ENCODE data around the gene AHNAK. TPM values are rescaled to one million over a fixed set of nuclear protein-coding genes. Genes with fewer than 3 reads are reported as not detected.

The AHNAK gene
- total and polyA plus RNA-seq, 8 donors: 37.4 to 693 (median 554) TPM

DNA sequence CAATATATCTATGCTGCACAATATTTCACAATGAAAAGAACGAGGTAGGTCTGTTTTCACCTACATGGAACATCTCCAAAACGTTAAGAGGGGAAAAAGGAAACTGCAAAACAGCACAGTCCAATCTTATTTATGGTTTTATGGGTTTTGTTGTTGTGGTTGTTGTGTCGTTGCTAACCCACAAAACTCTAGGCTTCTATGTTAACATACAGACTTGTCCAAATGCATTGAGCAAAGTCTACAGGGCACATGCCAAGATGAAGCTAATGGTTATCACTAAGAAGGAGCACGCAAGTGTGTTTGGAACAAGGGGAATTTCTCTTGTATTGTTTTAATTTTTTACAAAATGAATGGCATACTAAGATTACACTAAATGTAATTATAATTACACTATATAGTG, 48.6 kb downstream of the AHNAK start:
- no peak for DNase-seq
- 67 to 80% (median 75%) methylated on average over 4 of the region's 4 CpGs for WGBS, 5 donors
- Histone ChIP-seq H3K36me3 (no peaks in the 10 kb centered on the region), H3K4me1 (peaks cover 11 to 49% (median 30%) of the 10 kb centered on the region in 4 donors), H3K4me3 (no peak overlapping the region), H3K27me3 (no peaks in the 10 kb centered on the region), H3K27ac (no peak overlapping the region), H3K9me3 (no peaks in the 10 kb centered on the region)
- no peak for TF ChIP-seq EP300 (IDR thresholded peaks at IDR 0.05)
- TF ChIP-seq, protein P1, sequence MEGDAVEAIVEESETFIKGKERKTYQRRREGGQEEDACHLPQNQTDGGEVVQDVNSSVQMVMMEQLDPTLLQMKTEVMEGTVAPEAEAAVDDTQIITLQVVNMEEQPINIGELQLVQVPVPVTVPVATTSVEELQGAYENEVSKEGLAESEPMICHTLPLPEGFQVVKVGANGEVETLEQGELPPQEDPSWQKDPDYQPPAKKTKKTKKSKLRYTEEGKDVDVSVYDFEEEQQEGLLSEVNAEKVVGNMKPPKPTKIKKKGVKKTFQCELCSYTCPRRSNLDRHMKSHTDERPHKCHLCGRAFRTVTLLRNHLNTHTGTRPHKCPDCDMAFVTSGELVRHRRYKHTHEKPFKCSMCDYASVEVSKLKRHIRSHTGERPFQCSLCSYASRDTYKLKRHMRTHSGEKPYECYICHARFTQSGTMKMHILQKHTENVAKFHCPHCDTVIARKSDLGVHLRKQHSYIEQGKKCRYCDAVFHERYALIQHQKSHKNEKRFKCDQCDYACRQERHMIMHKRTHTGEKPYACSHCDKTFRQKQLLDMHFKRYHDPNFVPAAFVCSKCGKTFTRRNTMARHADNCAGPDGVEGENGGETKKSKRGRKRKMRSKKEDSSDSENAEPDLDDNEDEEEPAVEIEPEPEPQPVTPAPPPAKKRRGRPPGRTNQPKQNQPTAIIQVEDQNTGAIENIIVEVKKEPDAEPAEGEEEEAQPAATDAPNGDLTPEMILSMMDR (IDR thresholded peaks at IDR 0.05): no peak
- TF ChIP-seq POLR2AphosphoS5 (IDR thresholded peaks at IDR 0.05): no peak
- no peak for TF ChIP-seq POLR2A (IDR thresholded peaks at IDR 0.05)
- intact Hi-C loops (cut with DNase I; ENCODE audit: low total_unique reads): no loop called here

DNA sequence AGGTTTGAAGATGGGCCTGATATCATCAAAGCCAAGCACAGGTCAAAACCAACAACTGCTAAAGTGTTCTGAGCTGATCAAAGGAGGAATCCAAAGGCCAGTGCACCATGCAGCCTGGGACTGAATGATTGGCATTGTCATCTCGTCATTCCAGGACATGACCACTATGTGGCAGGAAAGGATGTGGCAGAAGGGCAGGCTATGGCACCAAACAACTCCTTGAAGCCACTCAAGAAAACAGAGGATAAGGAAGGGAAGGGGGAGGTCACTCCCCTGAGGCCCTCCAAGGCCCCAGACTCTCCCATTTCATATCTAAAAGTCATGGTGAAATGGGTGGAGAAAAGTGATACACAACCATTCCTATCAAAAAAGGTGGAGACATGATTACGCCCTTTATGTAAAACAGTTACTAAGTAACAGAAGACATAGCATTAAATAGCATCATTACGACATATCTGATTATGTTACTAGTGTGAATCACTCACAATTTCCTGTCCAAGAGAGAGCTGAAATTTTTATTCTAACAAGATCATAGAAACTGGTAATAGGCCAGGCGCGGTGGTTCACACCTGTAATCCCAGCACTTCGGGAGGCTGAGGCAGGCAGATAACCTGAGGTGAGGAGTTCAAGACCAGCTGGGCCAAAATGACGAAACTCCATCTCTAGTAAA, 49.3 kb downstream of the AHNAK start:
- Histone ChIP-seq H3K9me3 (no peaks in the 10 kb centered on the region), H3K27ac (peak overlapping the region in 1 of 5 donors; percentile 7), H3K4me3 (no peak overlapping the region), H3K4me1 (peaks cover 11 to 41% (median 24%) of the 10 kb centered on the region in 4 donors), H3K36me3 (no peaks in the 10 kb centered on the region), H3K27me3 (no peaks in the 10 kb centered on the region)
- peak; percentile 28 to 56 for DNase-seq
- intact Hi-C loops (cut with DNase I; ENCODE audit: low total_unique reads): no loop called here
- WGBS, 5 donors: 61 to 74% (median 69%) methylated on average over 7 of the region's 7 CpGs
- TF ChIP-seq POLR2A (IDR thresholded peaks at IDR 0.05) (no peak), EP300 (IDR thresholded peaks at IDR 0.05) (no peak), POLR2AphosphoS5 (IDR thresholded peaks at IDR 0.05) (peak in 1 of 3 donors; percentile 42)
- TF ChIP-seq, protein P1 (IDR thresholded peaks at IDR 0.05): peak in 2 of 7 experiments; percentile 33 to 52

DNA sequence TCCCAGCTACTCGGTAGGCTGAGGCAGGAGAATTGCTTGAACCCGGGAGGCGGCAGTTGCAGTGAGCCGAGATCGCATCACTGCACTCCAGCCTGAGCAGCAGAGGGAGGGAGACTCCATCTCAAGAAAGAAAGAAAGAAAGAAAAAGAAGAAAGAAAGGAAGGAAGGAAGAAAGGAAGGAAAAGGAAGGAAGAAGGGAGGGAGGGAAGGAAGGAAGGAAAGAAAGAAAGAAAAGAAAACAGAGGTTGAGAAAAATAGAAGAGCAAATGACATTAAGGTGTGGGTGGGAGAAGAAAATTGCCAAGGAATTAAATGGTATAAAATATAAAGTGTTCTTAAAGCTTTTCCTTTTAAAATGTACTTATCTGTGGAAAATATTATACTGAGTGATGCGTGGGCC, 49.9 kb downstream of the AHNAK start:
- H3K9me3 ChIP-seq: no peaks in the 10 kb centered on the region
- H3K4me3 ChIP-seq: no peak overlapping the region
- H3K4me1 ChIP-seq: peaks cover 5 to 35% (median 18%) of the 10 kb centered on the region in 4 donors
- no peak overlapping the region for H3K27ac ChIP-seq
- TF ChIP-seq, protein P1 (IDR thresholded peaks at IDR 0.05): no peak
- TF ChIP-seq EP300 (IDR thresholded peaks at IDR 0.05): no peak
- TF ChIP-seq POLR2AphosphoS5 (IDR thresholded peaks at IDR 0.05): no peak
- TF ChIP-seq POLR2A (IDR thresholded peaks at IDR 0.05): no peak
- 94 to 98% (median 95%) methylated on average over 6 of the region's 6 CpGs for whole genome bisulfite sequencing, 5 donors
- H3K36me3 ChIP-seq: no peaks in the 10 kb centered on the region
- DNase-seq: no peak
- intact Hi-C loops (cut with DNase I; ENCODE audit: low total_unique reads): no loop called here
- no peaks in the 10 kb centered on the region for H3K27me3 ChIP-seq

DNA sequence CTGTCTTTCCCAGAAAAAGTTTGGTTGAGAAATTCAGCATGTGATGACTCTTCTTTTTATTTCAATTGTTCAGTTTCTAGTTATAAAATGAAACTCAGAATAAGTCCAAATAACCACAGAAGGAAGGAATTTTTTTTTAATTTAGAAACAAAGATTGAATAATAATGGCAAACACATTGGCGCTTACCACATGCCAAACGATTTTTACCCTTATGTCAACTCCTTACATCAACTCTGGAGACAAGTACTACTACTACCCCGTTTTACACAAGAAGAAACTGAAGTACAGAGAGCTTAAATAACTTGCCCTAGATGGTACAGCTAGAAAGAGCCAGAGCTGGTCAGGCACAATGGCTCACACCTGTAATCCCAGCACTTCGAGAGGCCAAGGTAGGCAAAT, 52.4 kb downstream of the AHNAK start:
- 75 to 86% (median 79%) methylated on average over 4 of the region's 4 CpGs for WGBS, 5 donors
- no peaks in the 10 kb centered on the region for H3K9me3 ChIP-seq
- H3K4me1 ChIP-seq: peaks cover 0 to 14% (median under 1%) of the 10 kb centered on the region in 4 donors
- DNase-seq: no peak
- TF ChIP-seq POLR2A (IDR thresholded peaks at IDR 0.05) (no peak), EP300 (IDR thresholded peaks at IDR 0.05) (no peak), POLR2AphosphoS5 (IDR thresholded peaks at IDR 0.05) (no peak)
- TF ChIP-seq, protein P1 (IDR thresholded peaks at IDR 0.05): no peak
- no peak overlapping the region for H3K27ac ChIP-seq
- no peaks in the 10 kb centered on the region for H3K27me3 ChIP-seq
- intact Hi-C loops (cut with DNase I; ENCODE audit: low total_unique reads): no loop called here
- H3K4me3 ChIP-seq: no peak overlapping the region
- H3K36me3 ChIP-seq: no peaks in the 10 kb centered on the region

Data from stomach (tissue), 9 donors.